ENCODE data around the gene DMRT1. TPM values are rescaled to one million over a fixed set of nuclear protein-coding genes. Genes with fewer than 3 reads are reported as not detected.

Gene DMRT1
- total and polyA plus RNA-seq, 5 donors from 2014 or later = not detected

DNA sequence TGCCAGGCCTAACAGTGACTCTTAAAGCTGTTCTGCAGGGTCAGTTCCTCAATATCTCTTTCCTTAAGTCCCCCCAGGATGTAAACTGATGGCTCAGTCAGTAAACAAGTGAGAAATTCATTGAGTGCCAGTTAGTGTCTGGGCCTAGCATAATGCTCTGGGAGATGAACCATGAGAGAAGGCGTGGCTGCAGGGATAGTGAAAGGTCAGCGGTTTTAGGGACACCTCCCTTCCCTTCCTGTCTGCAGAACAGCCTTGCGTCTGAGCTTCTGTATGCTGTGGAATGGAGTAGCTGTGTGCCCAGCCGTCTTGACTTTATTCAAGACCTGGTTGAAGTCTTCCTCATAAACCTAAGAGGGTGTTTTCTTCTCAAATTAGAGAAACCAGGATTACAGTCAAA is 88.2 kb downstream of the DMRT1 start:
- Mint-ChIP-seq H3K4me3 (no peak overlapping the region), H3K36me3 (no peaks in the 10 kb centered on the region), H3K9me3 (no peaks in the 10 kb centered on the region), H3K4me1 (no peaks in the 10 kb centered on the region), H3K27me3 (peaks cover 12% of the 10 kb centered on the region), H3K27ac (no peak overlapping the region)
- H3K27ac ChIP-seq (ENCODE audit: insufficient read depth, low read length, poor library complexity, severe bottlenecking) = no peak overlapping the region
- no peak overlapping the region for H3K4me3 ChIP-seq (ENCODE audit: low read depth, low read length)
- H3K9me3 ChIP-seq (ENCODE audit: control insufficient read depth in 2 of 2, low read length in 2 of 2) = no peaks in the 10 kb centered on the region
- ATAC-seq (ENCODE audit: low read depth in 2 of 2) (no peak), DNase-seq (no peak)
- H3K27me3 ChIP-seq (ENCODE audit: control insufficient read depth, insufficient read depth, low read length) = no peaks in the 10 kb centered on the region
- no peaks in the 10 kb centered on the region for H3K36me3 ChIP-seq (ENCODE audit: control insufficient read depth, insufficient read depth, low read length)
- no peaks in the 10 kb centered on the region for H3K4me1 ChIP-seq (ENCODE audit: control insufficient read depth, insufficient read depth, low read length, poor library complexity, severe bottlenecking)

DNA sequence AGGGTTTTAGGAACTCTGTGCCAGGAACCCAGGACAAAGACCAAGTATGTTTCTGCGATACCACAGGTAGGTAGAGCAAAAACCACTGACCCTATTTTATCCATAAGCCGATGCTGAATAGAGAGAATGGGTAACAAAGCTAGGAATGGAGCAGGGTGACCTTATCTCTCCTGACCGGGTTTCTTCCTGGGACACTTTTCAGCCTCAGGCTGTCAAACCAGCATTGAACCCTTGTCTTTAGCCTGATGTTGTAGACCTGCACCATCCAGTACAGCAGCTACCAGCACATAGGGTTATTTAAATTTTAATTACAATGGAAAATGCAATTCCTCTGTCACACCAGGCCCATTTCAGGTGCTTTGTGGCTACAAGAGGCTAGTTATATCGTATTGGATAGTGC is 91.9 kb downstream of the DMRT1 start:
- DNase-seq (no peak), ATAC-seq (ENCODE audit: low read depth in 2 of 2) (no peak)
- H3K27me3 Mint-ChIP-seq = peaks cover 23% of the 10 kb centered on the region
- H3K4me3 Mint-ChIP-seq = no peak overlapping the region
- Histone ChIP-seq H3K9me3 (ENCODE audit: control insufficient read depth in 2 of 2, low read length in 2 of 2) (peaks cover 0 to 3% of the 10 kb centered on the region in 2 experiments), H3K27ac (ENCODE audit: insufficient read depth, low read length, poor library complexity, severe bottlenecking) (no peak overlapping the region), H3K4me3 (ENCODE audit: low read depth, low read length) (no peak overlapping the region), H3K36me3 (ENCODE audit: control insufficient read depth, insufficient read depth, low read length) (no peaks in the 10 kb centered on the region), H3K27me3 (ENCODE audit: control insufficient read depth, insufficient read depth, low read length) (no peaks in the 10 kb centered on the region), H3K4me1 (ENCODE audit: control insufficient read depth, insufficient read depth, low read length, poor library complexity, severe bottlenecking) (no peaks in the 10 kb centered on the region)
- no peaks in the 10 kb centered on the region for H3K36me3 Mint-ChIP-seq
- H3K27ac Mint-ChIP-seq = no peak overlapping the region
- no peaks in the 10 kb centered on the region for H3K4me1 Mint-ChIP-seq
- H3K9me3 Mint-ChIP-seq = peaks cover 0 to 2% (median 0%) of the 10 kb centered on the region in 7 donors

- Mint-ChIP-seq H3K27me3 (peaks cover 30% of the 10 kb centered on the region), H3K9me3 (peaks cover 0 to 11% (median 5%) of the 10 kb centered on the region in 7 donors), H3K27ac (no peak overlapping the region), H3K4me3 (no peak overlapping the region), H3K36me3 (peaks cover 4% of the 10 kb centered on the region), H3K4me1 (no peaks in the 10 kb centered on the region)
- no peaks in the 10 kb centered on the region for H3K27me3 ChIP-seq (ENCODE audit: control insufficient read depth, insufficient read depth, low read length)
- no peak overlapping the region for H3K27ac ChIP-seq (ENCODE audit: insufficient read depth, low read length, poor library complexity, severe bottlenecking)
- DNase-seq = no peak
- H3K9me3 ChIP-seq (ENCODE audit: control insufficient read depth in 2 of 2, low read length in 2 of 2) = peaks cover 0 to 5% of the 10 kb centered on the region in 2 experiments
- no peak overlapping the region for H3K4me3 ChIP-seq (ENCODE audit: low read depth, low read length)
- no peaks in the 10 kb centered on the region for H3K4me1 ChIP-seq (ENCODE audit: control insufficient read depth, insufficient read depth, low read length, poor library complexity, severe bottlenecking)
- no peaks in the 10 kb centered on the region for H3K36me3 ChIP-seq (ENCODE audit: control insufficient read depth, insufficient read depth, low read length)
- no peak for ATAC-seq (ENCODE audit: low read depth in 2 of 2)
Measured at GRCh38 chr9:935348-935965, 94.0 kb downstream of the DMRT1 start.

- Mint-ChIP-seq H3K4me3 (no peak overlapping the region), H3K4me1 (no peaks in the 10 kb centered on the region)
Measured at GRCh38 chr9:942805-943580, 101.5 kb downstream of the DMRT1 start.

DNA sequence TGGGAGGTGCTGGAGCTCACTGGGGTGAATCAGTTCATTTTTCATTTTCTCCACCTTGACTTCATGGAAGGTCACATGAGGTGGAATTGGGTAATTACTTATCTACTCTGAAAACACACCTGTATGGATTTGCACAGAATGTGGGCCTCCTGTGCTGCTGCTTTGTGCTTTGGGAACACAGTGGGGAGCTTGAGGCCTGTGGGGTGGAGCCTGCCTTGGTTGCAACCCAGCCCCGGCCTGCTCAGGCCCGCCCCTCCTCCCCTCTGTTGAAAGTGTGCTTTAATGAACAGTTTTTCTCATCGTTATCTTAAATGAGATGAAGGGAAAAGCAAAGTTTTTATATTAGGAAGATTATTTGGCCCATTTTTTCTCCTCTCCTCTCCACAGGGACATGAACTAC is 106.5 kb downstream of the DMRT1 start:
- ATAC-seq (ENCODE audit: low read depth in 2 of 2) = no peak
- H3K4me3 Mint-ChIP-seq = no peak overlapping the region

More at GRCh38 chr9:942805-943580, 101.5 kb downstream of the DMRT1 start:
- no peaks in the 10 kb centered on the region for H3K36me3 ChIP-seq (ENCODE audit: control insufficient read depth, insufficient read depth, low read length)
- H3K27me3 ChIP-seq (ENCODE audit: control insufficient read depth, insufficient read depth, low read length) = peaks cover 12% of the 10 kb centered on the region
- H3K9me3 ChIP-seq (ENCODE audit: control insufficient read depth in 2 of 2, low read length in 2 of 2) = peaks cover 0 to 3% of the 10 kb centered on the region in 2 experiments
- H3K27me3 Mint-ChIP-seq = peaks cover 14% of the 10 kb centered on the region
- H3K36me3 Mint-ChIP-seq = peaks cover 4% of the 10 kb centered on the region
- no peak for ATAC-seq (ENCODE audit: low read depth in 2 of 2)
- no peak overlapping the region for H3K27ac ChIP-seq (ENCODE audit: insufficient read depth, low read length, poor library complexity, severe bottlenecking)
- H3K27ac Mint-ChIP-seq = no peak overlapping the region
- peaks cover 0 to 11% (median 5%) of the 10 kb centered on the region in 7 donors for H3K9me3 Mint-ChIP-seq
- H3K4me3 ChIP-seq (ENCODE audit: low read depth, low read length) = no peak overlapping the region
- H3K4me1 ChIP-seq (ENCODE audit: control insufficient read depth, insufficient read depth, low read length, poor library complexity, severe bottlenecking) = no peaks in the 10 kb centered on the region
- DNase-seq = no peak

GRCh38 chr9:948497-948896 is 107.0 kb downstream of the DMRT1 start:
- DNase-seq = no peak
- H3K27me3 Mint-ChIP-seq = peaks cover 9% of the 10 kb centered on the region
- no peak overlapping the region for H3K27ac ChIP-seq (ENCODE audit: insufficient read depth, low read length, poor library complexity, severe bottlenecking)
- no peaks in the 10 kb centered on the region for H3K9me3 ChIP-seq (ENCODE audit: control insufficient read depth in 2 of 2, low read length in 2 of 2)
- no peak overlapping the region for H3K4me3 Mint-ChIP-seq
- no peaks in the 10 kb centered on the region for H3K4me1 ChIP-seq (ENCODE audit: control insufficient read depth, insufficient read depth, low read length, poor library complexity, severe bottlenecking)
- no peak overlapping the region for H3K27ac Mint-ChIP-seq
- H3K27me3 ChIP-seq (ENCODE audit: control insufficient read depth, insufficient read depth, low read length) = peaks cover 30% of the 10 kb centered on the region
- no peaks in the 10 kb centered on the region for H3K9me3 Mint-ChIP-seq
- no peaks in the 10 kb centered on the region for H3K36me3 ChIP-seq (ENCODE audit: control insufficient read depth, insufficient read depth, low read length)
- ATAC-seq (ENCODE audit: low read depth in 2 of 2) = no peak
- no peak overlapping the region for H3K4me3 ChIP-seq (ENCODE audit: low read depth, low read length)
- H3K4me1 Mint-ChIP-seq = no peaks in the 10 kb centered on the region
- no peaks in the 10 kb centered on the region for H3K36me3 Mint-ChIP-seq

More for the DNA sequence above, 106.5 kb downstream of the DMRT1 start:
- Mint-ChIP-seq H3K9me3 (no peaks in the 10 kb centered on the region), H3K27ac (no peak overlapping the region), H3K36me3 (no peaks in the 10 kb centered on the region), H3K27me3 (peaks cover 9% of the 10 kb centered on the region), H3K4me1 (no peaks in the 10 kb centered on the region)
- no peak overlapping the region for H3K4me3 ChIP-seq (ENCODE audit: low read depth, low read length)
- DNase-seq = no peak
- H3K9me3 ChIP-seq (ENCODE audit: control insufficient read depth in 2 of 2, low read length in 2 of 2) = no peaks in the 10 kb centered on the region
- no peaks in the 10 kb centered on the region for H3K36me3 ChIP-seq (ENCODE audit: control insufficient read depth, insufficient read depth, low read length)
- H3K4me1 ChIP-seq (ENCODE audit: control insufficient read depth, insufficient read depth, low read length, poor library complexity, severe bottlenecking) = no peaks in the 10 kb centered on the region
- no peak overlapping the region for H3K27ac ChIP-seq (ENCODE audit: insufficient read depth, low read length, poor library complexity, severe bottlenecking)
- peaks cover 28% of the 10 kb centered on the region for H3K27me3 ChIP-seq (ENCODE audit: control insufficient read depth, insufficient read depth, low read length)

GRCh38 chr9:950139-950538 is 108.6 kb downstream of the DMRT1 start:
- no peak overlapping the region for H3K27ac Mint-ChIP-seq
- Histone ChIP-seq H3K27me3 (ENCODE audit: control insufficient read depth, insufficient read depth, low read length) (peaks cover 24% of the 10 kb centered on the region), H3K27ac (ENCODE audit: insufficient read depth, low read length, poor library complexity, severe bottlenecking) (no peak overlapping the region), H3K4me1 (ENCODE audit: control insufficient read depth, insufficient read depth, low read length, poor library complexity, severe bottlenecking) (no peaks in the 10 kb centered on the region), H3K36me3 (ENCODE audit: control insufficient read depth, insufficient read depth, low read length) (no peaks in the 10 kb centered on the region), H3K9me3 (ENCODE audit: control insufficient read depth in 2 of 2, low read length in 2 of 2) (no peaks in the 10 kb centered on the region), H3K4me3 (ENCODE audit: low read depth, low read length) (no peak overlapping the region)
- ATAC-seq (ENCODE audit: low read depth in 2 of 2) (no peak), DNase-seq (no peak)
- H3K4me1 Mint-ChIP-seq = no peaks in the 10 kb centered on the region
- H3K27me3 Mint-ChIP-seq = peaks cover 9% of the 10 kb centered on the region
- H3K9me3 Mint-ChIP-seq = no peaks in the 10 kb centered on the region
- H3K4me3 Mint-ChIP-seq = no peak overlapping the region
- H3K36me3 Mint-ChIP-seq = no peaks in the 10 kb centered on the region

- no peak overlapping the region for H3K4me3 ChIP-seq (ENCODE audit: low read depth, low read length)
- no peak for ATAC-seq (ENCODE audit: low read depth in 2 of 2)
- H3K36me3 ChIP-seq (ENCODE audit: control insufficient read depth, insufficient read depth, low read length) = no peaks in the 10 kb centered on the region
- no peaks in the 10 kb centered on the region for H3K4me1 ChIP-seq (ENCODE audit: control insufficient read depth, insufficient read depth, low read length, poor library complexity, severe bottlenecking)
- no peaks in the 10 kb centered on the region for H3K9me3 ChIP-seq (ENCODE audit: control insufficient read depth in 2 of 2, low read length in 2 of 2)
- Mint-ChIP-seq H3K27ac (no peak overlapping the region), H3K4me1 (no peaks in the 10 kb centered on the region), H3K36me3 (no peaks in the 10 kb centered on the region), H3K9me3 (no peaks in the 10 kb centered on the region), H3K4me3 (no peak overlapping the region), H3K27me3 (peaks cover 13% of the 10 kb centered on the region)
- no peak for DNase-seq
- no peak overlapping the region for H3K27ac ChIP-seq (ENCODE audit: insufficient read depth, low read length, poor library complexity, severe bottlenecking)
- H3K27me3 ChIP-seq (ENCODE audit: control insufficient read depth, insufficient read depth, low read length) = peaks cover 20% of the 10 kb centered on the region
Measured at GRCh38 chr9:952546-952945, 111.0 kb downstream of the DMRT1 start.

All from CD4-positive, CD25-positive, alpha-beta regulatory T cell (primary cell).